ENCODE data around the gene HPSE2.

DNA sequence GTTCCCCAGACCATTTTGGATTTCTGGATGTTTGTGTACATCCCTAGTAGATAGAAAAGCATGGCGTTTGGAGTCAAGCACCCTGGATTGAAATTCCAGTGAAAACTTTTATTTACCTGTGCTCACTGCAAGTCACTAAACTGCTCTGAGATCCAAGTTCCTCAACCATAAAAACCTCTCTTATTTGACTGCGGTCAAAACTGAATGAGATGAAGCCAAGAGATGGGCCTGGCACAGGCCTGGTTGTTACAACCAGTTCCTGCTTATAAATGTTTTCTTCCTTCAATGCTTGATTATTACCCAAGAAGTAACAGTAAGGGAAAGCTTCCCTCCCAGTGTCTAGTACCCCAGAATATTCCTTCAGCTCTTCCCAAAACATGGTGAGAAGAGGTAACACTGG, 718.0 kb downstream of the HPSE2 start:
- TF ChIP-seq EZH2 (IDR thresholded peaks at IDR 0.05; ENCODE audit: borderline replicate concordance, low read depth, low read length, severe bottlenecking), result no peak
- TF ChIP-seq CTCF (IDR thresholded peaks at IDR 0.05; ENCODE audit: borderline replicate concordance, extremely low read depth, low read length, poor library complexity, severe bottlenecking), result no peak

Measured in DND-41 (cell line).